Astrocyte (in vitro differentiated cells and primary cell): Measurements from ENCODE around the gene FZR1.

ENCODE experiments used
- EZH2 ChIP-seq: IDR thresholded peaks from 2 replicates; pipeline ENCODE4 v1.6.1; 2012; ENCODE audit warnings: mild to moderate bottlenecking, low read length, inconsistent platforms; ENCODE audit not compliant: insufficient read depth
- TF ChIP-seq, protein P1 (sequence below): IDR thresholded peaks from 2 replicates; pipeline ENCODE4 v1.5.1; 2011; ENCODE audit warnings: low read depth, mild to moderate bottlenecking, inconsistent platforms, low read length, moderate library complexity; ENCODE audit not compliant: insufficient read depth

DNA sequence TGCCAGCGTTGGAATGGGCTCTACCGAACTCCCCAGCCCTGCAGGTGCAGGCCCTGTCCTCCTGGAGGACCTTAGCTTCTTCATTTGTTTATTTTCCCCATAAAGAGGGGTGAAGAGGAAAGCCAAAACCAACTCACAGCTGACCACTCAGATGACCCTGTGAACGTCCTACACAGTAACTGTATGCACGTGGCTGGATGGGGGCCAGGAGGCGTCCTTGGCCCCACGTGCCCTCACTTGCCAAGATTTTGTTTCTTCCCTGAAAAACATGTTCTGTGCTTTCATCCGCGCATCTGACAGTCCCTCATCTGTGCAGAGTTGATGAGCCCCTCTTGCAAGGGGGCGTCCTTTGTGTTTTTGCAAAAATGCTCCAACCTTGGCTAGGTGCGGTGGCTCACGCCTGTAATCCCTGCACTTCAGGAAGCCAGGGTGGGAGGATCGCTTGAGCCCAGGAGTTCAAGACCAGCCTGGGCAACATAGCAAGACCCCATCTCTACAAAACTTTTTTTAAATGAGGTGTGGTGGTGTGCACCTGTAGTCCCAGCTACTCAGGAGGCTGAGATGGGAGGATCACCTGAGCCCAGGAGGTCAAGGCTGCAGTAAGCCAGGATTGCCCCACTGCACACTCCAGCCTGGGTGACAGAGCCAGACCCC is 27.6 kb downstream of the FZR1 start:
- TF ChIP-seq, protein P1, sequence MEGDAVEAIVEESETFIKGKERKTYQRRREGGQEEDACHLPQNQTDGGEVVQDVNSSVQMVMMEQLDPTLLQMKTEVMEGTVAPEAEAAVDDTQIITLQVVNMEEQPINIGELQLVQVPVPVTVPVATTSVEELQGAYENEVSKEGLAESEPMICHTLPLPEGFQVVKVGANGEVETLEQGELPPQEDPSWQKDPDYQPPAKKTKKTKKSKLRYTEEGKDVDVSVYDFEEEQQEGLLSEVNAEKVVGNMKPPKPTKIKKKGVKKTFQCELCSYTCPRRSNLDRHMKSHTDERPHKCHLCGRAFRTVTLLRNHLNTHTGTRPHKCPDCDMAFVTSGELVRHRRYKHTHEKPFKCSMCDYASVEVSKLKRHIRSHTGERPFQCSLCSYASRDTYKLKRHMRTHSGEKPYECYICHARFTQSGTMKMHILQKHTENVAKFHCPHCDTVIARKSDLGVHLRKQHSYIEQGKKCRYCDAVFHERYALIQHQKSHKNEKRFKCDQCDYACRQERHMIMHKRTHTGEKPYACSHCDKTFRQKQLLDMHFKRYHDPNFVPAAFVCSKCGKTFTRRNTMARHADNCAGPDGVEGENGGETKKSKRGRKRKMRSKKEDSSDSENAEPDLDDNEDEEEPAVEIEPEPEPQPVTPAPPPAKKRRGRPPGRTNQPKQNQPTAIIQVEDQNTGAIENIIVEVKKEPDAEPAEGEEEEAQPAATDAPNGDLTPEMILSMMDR = no peak
- TF ChIP-seq EZH2 = no peak
